Heart left ventricle (tissue), 16 donors: ENCODE results near the gene FRMD1. TPM values are rescaled to one million over a fixed set of nuclear protein-coding genes. Genes with fewer than 3 reads are reported as not detected.

Experiments
- ATAC-seq, 4 donors: fragments of 200-7000 bp; cut with Tn5 transposase; one replicate each; pipeline ENCODE4 v1.9.1; 2020 to 2022; ENCODE audit warnings: moderate library complexity in 4 of 4, mild to moderate bottlenecking in 3 of 4, moderate number of reproducible peaks in 1 of 4
- DNase-seq, 5 donors: peaks; one replicate each; pipeline ENCODE4 v3.0.0-alpha.2; 2020
- H3K27ac ChIP-seq, 12 donors: fragments of 200-600 bp; sonication (generic) in 4 of 12; one replicate each; pipeline versions ENCODE4 v1.5.0 to v1.8.0; 2016 to 2022; ENCODE audit warnings: mild to moderate bottlenecking in 2 of 12
- H3K27me3 ChIP-seq, 9 donors: fragments of 200-600 bp; sonication (generic) in 2 of 9; one replicate each; pipeline versions ENCODE4 v1.5.1 to v1.8.0; 2016 to 2022; ENCODE audit warnings: mild to moderate bottlenecking in 3 of 9
- H3K36me3 ChIP-seq, 9 donors: fragments of 200-600 bp; sonication (generic) in 2 of 9; one replicate each; pipeline versions ENCODE4 v1.5.0 to v1.8.0; 2018 to 2022; ENCODE audit warnings: mild to moderate bottlenecking in 2 of 9
- H3K4me1 ChIP-seq, 12 donors: fragments of 200-600 bp; sonication (generic) in 4 of 12; one replicate each; pipeline versions ENCODE4 v1.5.0 to v1.8.0; 2016 to 2022; ENCODE audit warnings: mild to moderate bottlenecking in 3 of 12
- H3K4me3 ChIP-seq, 12 donors: fragments of 200-600 bp; sonication (generic) in 4 of 12; one replicate each; pipeline versions ENCODE4 v1.5.0 to v1.8.0; 2017 to 2022; ENCODE audit warnings: mild to moderate bottlenecking in 9 of 12, moderate library complexity in 4 of 12
- H3K9me3 ChIP-seq, 12 donors: fragments of 200-600 bp; sonication (generic) in 4 of 12; one replicate each; pipeline versions ENCODE4 v1.5.0 to v1.8.0; 2016 to 2022; ENCODE audit warnings: mild to moderate bottlenecking in 1 of 12
- CTCF ChIP-seq, 12 donors: fragments of 200-600 bp; sonication (generic) in 4 of 12; IDR thresholded peaks; one replicate each; pipeline versions ENCODE4 v1.5.0 to v1.8.0; 2018 to 2022; ENCODE audit warnings: antibody characterized with exemption in 12 of 12, mild to moderate bottlenecking in 5 of 12
- POLR2A ChIP-seq, 2 donors: fragments of 450-650 bp; IDR thresholded peaks; one replicate each; pipeline ENCODE4 v1.6.1; 2017; ENCODE audit warnings: antibody characterized with exemption in 2 of 2, mild to moderate bottlenecking in 2 of 2, moderate library complexity in 2 of 2
- WGBS, 4 donors: extraction: QIAGEN DNeasy Blood & Tissue Kit in 2 of 4; methylation state at CpG; one replicate each; pipeline versions ENCODE4 v1.1.5 to v1.1.7; 2013 to 2018; 5-methylcytosine and 5-hydroxymethylcytosine counted together
- intact Hi-C, 10 donors: fragments of 100-400 bp; cut with DNase I; formaldehyde crosslinking; loops; one replicate each; pipeline versions ENCODE4 v1.11.1 to v1.14.2; 2022
- polyA plus RNA-seq, 2 donors: library from polyadenylated mRNA; stranded (reverse); fragments of 200-250 nt; gene quantifications; one replicate each; pipeline ENCODE4 v1.2.3, GENCODE V29; 2013
- total RNA-seq, 9 donors: library from RNA; depleted of rRNA in 2 of 9; stranded (reverse); fragments of >200 nt in 2 of 9; fragmentation: NEBNext Ultra II Directional in 3 of 9; extraction: Animal tissue kit (Norgen Biotek cat#: 25700) in 3 of 9; gene quantifications; one replicate each; pipeline versions ENCODE4 v1.1.0 to v1.2.4, GENCODE V29; 2016 to 2023
- donor health status: ischemic (EF 13 %, LVEDD 7.1; RV severe dilation, severe dysfunction).
- donor health status: healthy with polysubstance abuse.
- donor health status: DM: no; HTN: yes; CAD: no.
- donor health status: DM: no; HTN: no; CAD: no.
- donor health status: ischemic (EF 25% LVEDD 6.9; RV normal size, moderate dysfunction).
- donor health status: ischemic (EF 25% LVEDD 5.7; RV mildly dilated, moderate dysfunction).
- donor health status: healthy.
- donor health status: DM: yes; HTN: yes; CAD: no.
- donor health status: ischemic (EF 35%, LVEDD 5.7; RV mildly dilated, moderate dysfunction).
- donor health status: nonischemic (EF 11% LVEDD 7.7; RV severe dilation, severe dysfunction).
- donor health status: DM: yes; HTN: yes; CAD: no.
- donor health status: PGD.
- donor health status: ischemic (EF 29% LVEDD 5.4; RV normal size, mild dysfunction).
- donor health status: nonischemic (EF 23%, LVEDD 6.1; RV moderate dilation, normal function).

Gene FRMD1
- total and polyA plus RNA-seq, 11 donors, result 0.04 to 0.50 (median 0.14) TPM; not detected in 7

DNA sequence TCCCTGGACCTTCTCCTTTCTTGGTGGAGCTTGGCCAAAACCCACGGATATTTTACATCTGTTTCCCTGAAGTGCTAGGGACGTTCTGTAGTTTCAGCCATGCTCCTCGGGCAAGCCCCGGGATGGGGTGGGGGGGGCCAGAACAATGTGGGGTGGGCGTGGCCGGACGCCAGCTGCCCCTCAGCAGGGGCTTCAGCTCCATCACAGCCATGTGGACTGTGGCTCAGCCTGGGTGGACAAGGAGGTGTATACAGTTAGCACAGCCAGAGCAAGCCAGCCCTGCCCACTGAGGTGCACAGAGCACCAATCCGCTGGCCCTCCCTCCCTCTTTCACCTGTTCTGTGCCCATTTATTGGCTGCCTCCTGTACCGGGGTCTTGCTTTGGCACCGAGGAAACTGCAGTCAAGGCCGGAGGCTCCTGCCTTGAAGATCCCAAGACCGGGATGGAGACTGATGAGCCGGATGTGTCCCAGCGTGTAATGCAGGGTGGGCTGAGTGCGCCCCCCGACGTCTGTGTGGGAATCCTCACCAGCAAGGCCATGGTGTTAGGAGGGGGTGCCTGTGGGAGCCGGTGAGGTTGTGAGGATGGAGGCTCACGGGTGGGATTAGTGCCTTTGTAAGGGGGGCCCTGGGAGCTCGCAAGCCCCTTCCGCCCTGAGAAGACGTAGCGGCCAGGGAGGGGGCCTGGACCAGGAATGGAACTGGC is 28.0 kb downstream of the FRMD1 start:
- Histone ChIP-seq H3K4me3 (no peak overlapping the region), H3K4me1 (peaks cover 14 to 40% (median 25%) of the 10 kb centered on the region in 12 donors), H3K27ac (no peak overlapping the region), H3K36me3 (no peaks in the 10 kb centered on the region), H3K9me3 (no peaks in the 10 kb centered on the region), H3K27me3 (no peaks in the 10 kb centered on the region)
- WGBS, 4 donors, result 76 to 82% (median 81%) methylated on average over 17 to 23 of the region's 23 CpGs
- TF ChIP-seq POLR2A (IDR thresholded peaks at IDR 0.05) (no peak), CTCF (IDR thresholded peaks at IDR 0.05) (peak in 4 of 12 donors; percentile 5 to 34 (median 20))
- DNase-seq (peak in 1 of 5 donors; percentile 28), ATAC-seq (no peak)
- intact Hi-C loops, result loop anchor here in 5 of 10 donors (5.0 to 10.0 kb wide), 2 partner anchors 136 to 144 kb away; no protein-coding TSS in a partner anchor

- Histone ChIP-seq H3K36me3 (no peaks in the 10 kb centered on the region), H3K27me3 (no peaks in the 10 kb centered on the region), H3K4me3 (no peak overlapping the region), H3K4me1 (peaks cover 15 to 40% (median 27%) of the 10 kb centered on the region in 12 donors), H3K27ac (no peak overlapping the region), H3K9me3 (no peaks in the 10 kb centered on the region)
- ATAC-seq (no peak), DNase-seq (peak in 2 of 5 donors; percentile 29 to 45)
- WGBS, 4 donors, result 82 to 89% (median 87%) methylated on average over 27 of the region's 27 CpGs
- no peak for TF ChIP-seq POLR2A (IDR thresholded peaks at IDR 0.05)
- TF ChIP-seq CTCF (IDR thresholded peaks at IDR 0.05), result no peak
- intact Hi-C loops, result loop anchor here in 5 of 10 donors (5.0 to 10.0 kb wide), 2 partner anchors 136 to 143 kb away; no protein-coding TSS in a partner anchor
Observed at GRCh38 chr6:168050225-168050880, 28.7 kb downstream of the FRMD1 start.

GRCh38 chr6:168049706-168050224 is 29.2 kb downstream of the FRMD1 start:
- TF ChIP-seq CTCF (IDR thresholded peaks at IDR 0.05), result no peak
- no peak for TF ChIP-seq POLR2A (IDR thresholded peaks at IDR 0.05)
- H3K9me3 ChIP-seq, result no peaks in the 10 kb centered on the region
- no peaks in the 10 kb centered on the region for H3K36me3 ChIP-seq
- DNase-seq (peak in 1 of 5 donors; percentile 15), ATAC-seq (no peak)
- peaks cover 10 to 40% (median 23%) of the 10 kb centered on the region in 12 donors for H3K4me1 ChIP-seq
- no peak overlapping the region for H3K4me3 ChIP-seq
- intact Hi-C loops, result loop anchor here in 7 of 10 donors (5.0 to 10.0 kb wide), 4 partner anchors 115 to 142 kb away; no protein-coding TSS in a partner anchor
- H3K27me3 ChIP-seq, result no peaks in the 10 kb centered on the region
- WGBS, 4 donors, result 91 to 94% (median 92%) methylated on average over 19 to 21 of the region's 21 CpGs
- no peak overlapping the region for H3K27ac ChIP-seq

DNA sequence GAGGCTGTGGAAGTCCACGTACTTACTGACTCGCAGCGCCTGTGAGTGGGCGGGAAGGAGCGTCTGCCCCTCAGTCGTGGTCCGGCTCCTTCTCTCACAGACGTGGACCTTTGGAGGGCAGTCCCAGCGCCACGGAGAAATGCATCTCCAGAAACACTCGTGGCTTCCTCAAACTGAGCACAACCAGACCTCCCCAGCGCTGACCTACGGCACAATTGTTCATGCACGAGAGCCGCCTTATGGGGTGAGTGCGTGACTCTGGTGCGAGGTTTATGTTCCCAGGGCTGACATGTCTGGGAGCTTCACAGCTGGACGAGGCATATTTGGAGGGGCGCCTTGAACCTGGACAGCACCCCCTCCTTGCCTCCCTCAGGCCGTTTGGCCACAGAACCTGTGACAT is 29.7 kb downstream of the FRMD1 start:
- Histone ChIP-seq H3K27ac (no peak overlapping the region), H3K36me3 (no peaks in the 10 kb centered on the region), H3K4me3 (no peak overlapping the region), H3K27me3 (no peaks in the 10 kb centered on the region), H3K9me3 (no peaks in the 10 kb centered on the region), H3K4me1 (peaks cover 10 to 38% (median 19%) of the 10 kb centered on the region in 12 donors)
- WGBS, 4 donors, result 94 to 97% (median 95%) methylated on average over 15 to 20 of the region's 20 CpGs
- TF ChIP-seq POLR2A (IDR thresholded peaks at IDR 0.05) (no peak), CTCF (IDR thresholded peaks at IDR 0.05) (no peak)
- ATAC-seq (no peak), DNase-seq (no peak)
- intact Hi-C loops, result loop anchor here in 2 of 10 donors (5.0 to 10.0 kb wide), 2 partner anchors 114 to 117 kb away; no protein-coding TSS in a partner anchor
